ENCODE results near the gene APLF.

Gene APLF

GRCh38 chr2:68428126-68428525, 39.3 kb upstream of the APLF start:
- Histone ChIP-seq H3K4me1 (ENCODE audit: low read length) (peaks cover 53% of the 10 kb centered on the region), H4K20me1 (ENCODE audit: insufficient read depth, low read length) (no peaks in the 10 kb centered on the region), H3K36me3 (replicated peaks; ENCODE audit: insufficient read depth, low read length) (no peaks in the 10 kb centered on the region), H3K4me3 (ENCODE audit: low read length) (no peak overlapping the region), H3K79me2 (ENCODE audit: low read length) (no peaks in the 10 kb centered on the region), H2AFZ (ENCODE audit: low read length) (no peak overlapping the region), H3K9me3 (replicated peaks; ENCODE audit: insufficient read depth, low read length) (no peaks in the 10 kb centered on the region), H3K9ac (ENCODE audit: low read length) (no peak overlapping the region), H3K27ac (ENCODE audit: low read length) (no peak overlapping the region), H3K9me2 (replicated peaks; ENCODE audit: insufficient read depth, low read length) (no peaks in the 10 kb centered on the region), H3F3A (ENCODE audit: insufficient read depth, low read length) (peaks cover 26% of the 10 kb centered on the region), H3K4me2 (ENCODE audit: low read depth, low read length) (no peak overlapping the region), H3K27me3 (replicated peaks; ENCODE audit: insufficient read depth, low read length) (no peaks in the 10 kb centered on the region)
- DNase-seq: no peak
- TF ChIP-seq EZH2phosphoT487 (IDR thresholded peaks at IDR 0.05; ENCODE audit: low read length): no peak
- TF ChIP-seq EZH2 (optimal IDR thresholded peaks at IDR 0.05; ENCODE audit: low read depth, low read length): no peak
- TF ChIP-seq CTCF (IDR thresholded peaks at IDR 0.05; ENCODE audit: low read length): no peak

- H3K27ac ChIP-seq (ENCODE audit: low read length): no peak overlapping the region
- H3K9me2 ChIP-seq (replicated peaks; ENCODE audit: insufficient read depth, low read length): no peaks in the 10 kb centered on the region
- H3K9me3 ChIP-seq (replicated peaks; ENCODE audit: insufficient read depth, low read length): no peaks in the 10 kb centered on the region
- no peaks in the 10 kb centered on the region for H3K27me3 ChIP-seq (replicated peaks; ENCODE audit: insufficient read depth, low read length)
- no peaks in the 10 kb centered on the region for H3K36me3 ChIP-seq (replicated peaks; ENCODE audit: insufficient read depth, low read length)
- H3K79me2 ChIP-seq (ENCODE audit: low read length): no peaks in the 10 kb centered on the region
- TF ChIP-seq EZH2 (optimal IDR thresholded peaks at IDR 0.05; ENCODE audit: low read depth, low read length): no peak
- no peak for TF ChIP-seq CTCF (IDR thresholded peaks at IDR 0.05; ENCODE audit: low read length)
- no peak for TF ChIP-seq EZH2phosphoT487 (IDR thresholded peaks at IDR 0.05; ENCODE audit: low read length)
- peaks cover 48% of the 10 kb centered on the region for H3K4me1 ChIP-seq (ENCODE audit: low read length)
- DNase-seq: no peak
- H3K9ac ChIP-seq (ENCODE audit: low read length): no peak overlapping the region
- H3K4me3 ChIP-seq (ENCODE audit: low read length): no peak overlapping the region
- no peaks in the 10 kb centered on the region for H4K20me1 ChIP-seq (ENCODE audit: insufficient read depth, low read length)
- no peak overlapping the region for H3K4me2 ChIP-seq (ENCODE audit: low read depth, low read length)
- no peak overlapping the region for H2AFZ ChIP-seq (ENCODE audit: low read length)
- H3F3A ChIP-seq (ENCODE audit: insufficient read depth, low read length): peaks cover 22% of the 10 kb centered on the region
These were observed 38.6 kb upstream of the APLF start for GRCh38 chr2:68428746-68429145.

- no peak overlapping the region for H3K27ac ChIP-seq (ENCODE audit: low read length)
- no peaks in the 10 kb centered on the region for H4K20me1 ChIP-seq (ENCODE audit: insufficient read depth, low read length)
- no peak overlapping the region for H3K9ac ChIP-seq (ENCODE audit: low read length)
- H3K4me3 ChIP-seq (ENCODE audit: low read length): no peak overlapping the region
- no peaks in the 10 kb centered on the region for H3K79me2 ChIP-seq (ENCODE audit: low read length)
- H3K9me3 ChIP-seq (replicated peaks; ENCODE audit: insufficient read depth, low read length): no peaks in the 10 kb centered on the region
- TF ChIP-seq EZH2phosphoT487 (IDR thresholded peaks at IDR 0.05; ENCODE audit: low read length) (no peak), EZH2 (optimal IDR thresholded peaks at IDR 0.05; ENCODE audit: low read depth, low read length) (no peak), CTCF (IDR thresholded peaks at IDR 0.05; ENCODE audit: low read length) (no peak)
- no peak for DNase-seq
- peaks cover 42% of the 10 kb centered on the region for H3K4me1 ChIP-seq (ENCODE audit: low read length)
- no peak overlapping the region for H2AFZ ChIP-seq (ENCODE audit: low read length)
- no peaks in the 10 kb centered on the region for H3K27me3 ChIP-seq (replicated peaks; ENCODE audit: insufficient read depth, low read length)
- peaks cover 18% of the 10 kb centered on the region for H3F3A ChIP-seq (ENCODE audit: insufficient read depth, low read length)
- H3K9me2 ChIP-seq (replicated peaks; ENCODE audit: insufficient read depth, low read length): no peaks in the 10 kb centered on the region
- no peak overlapping the region for H3K4me2 ChIP-seq (ENCODE audit: low read depth, low read length)
- H3K36me3 ChIP-seq (replicated peaks; ENCODE audit: insufficient read depth, low read length): no peaks in the 10 kb centered on the region
These were observed 38.0 kb upstream of the APLF start for GRCh38 chr2:68429311-68429826.

Data from MM.1S (cell line).